AG20443 (cell line): Measurements from ENCODE around the gene SH2D3C.
"Not testable (repeated sequence)": the region's sequence is repeated elsewhere in the genome, so short reads cannot be mapped to it uniquely, and the experiment has no call there.

Source experiments
- DNase-seq: peaks from one replicate; pipeline ENCODE4 v3.0.0; 2012; ENCODE audit warnings: low spot score, mixed read lengths

SH2D3C gene

DNA sequence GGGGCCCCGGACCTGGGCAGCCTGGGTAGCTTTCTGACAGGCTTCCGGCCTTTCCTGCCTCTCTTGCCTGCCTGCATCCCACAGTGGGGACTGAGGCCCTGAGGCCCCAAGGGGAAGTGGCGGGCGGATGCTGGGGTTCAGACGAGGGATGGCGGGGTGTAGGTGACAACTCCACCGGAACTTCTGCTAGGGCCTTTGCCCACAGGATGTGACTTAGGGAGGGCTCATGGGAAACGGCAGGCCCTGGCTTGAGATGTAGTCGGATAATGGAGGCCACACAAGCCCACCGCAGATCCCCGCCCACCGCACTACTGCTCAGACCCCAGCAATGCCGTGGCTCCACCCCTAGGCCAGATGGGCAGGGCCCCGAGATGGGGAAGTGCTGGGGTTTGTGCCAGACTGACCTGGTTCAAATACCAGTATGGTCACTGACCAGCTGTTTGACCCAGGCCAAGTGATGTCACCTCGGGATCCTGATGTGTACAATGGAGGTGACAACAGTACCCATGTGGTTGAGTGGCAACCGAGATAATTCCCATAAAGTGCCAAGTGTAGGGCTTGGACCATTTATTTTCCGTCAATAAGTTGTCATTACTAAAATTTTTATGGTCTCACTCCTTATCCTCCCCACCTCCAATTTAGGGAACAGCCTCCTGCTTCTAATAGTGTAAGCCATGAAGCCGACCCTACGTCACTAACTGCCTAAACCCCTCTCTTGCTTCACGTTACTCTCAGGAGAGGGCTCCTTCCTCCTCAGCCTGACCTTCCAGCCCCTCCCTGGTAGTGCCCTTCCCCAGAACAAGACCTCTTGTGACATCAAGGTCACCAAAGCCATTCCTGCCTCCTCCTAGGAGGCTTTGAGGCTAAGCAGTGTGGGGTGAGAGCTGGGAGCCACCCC, 4.9 kb upstream of the SH2D3C start:
- no peak for DNase-seq

DNA sequence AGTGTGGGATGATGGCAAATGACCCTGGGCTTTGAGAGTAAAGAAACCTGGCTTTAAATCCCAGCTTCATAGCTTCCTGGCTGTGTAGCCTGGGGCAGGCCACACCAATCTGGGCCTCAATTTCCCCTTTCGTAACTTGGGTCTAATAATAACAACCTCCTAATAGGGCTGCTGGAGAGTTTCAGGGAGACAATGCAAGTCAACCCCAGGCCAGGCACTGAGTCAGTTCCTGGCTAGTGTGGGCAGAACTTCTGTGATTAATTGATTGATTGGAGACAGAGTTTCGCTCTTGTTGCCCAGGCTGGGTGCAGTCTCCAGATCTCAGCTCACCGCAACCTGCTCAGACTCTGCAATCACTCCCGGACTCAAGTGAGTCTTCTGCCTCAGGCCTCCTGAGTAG, 3.3 kb upstream of the SH2D3C start:
- DNase-seq, result no peak

DNA sequence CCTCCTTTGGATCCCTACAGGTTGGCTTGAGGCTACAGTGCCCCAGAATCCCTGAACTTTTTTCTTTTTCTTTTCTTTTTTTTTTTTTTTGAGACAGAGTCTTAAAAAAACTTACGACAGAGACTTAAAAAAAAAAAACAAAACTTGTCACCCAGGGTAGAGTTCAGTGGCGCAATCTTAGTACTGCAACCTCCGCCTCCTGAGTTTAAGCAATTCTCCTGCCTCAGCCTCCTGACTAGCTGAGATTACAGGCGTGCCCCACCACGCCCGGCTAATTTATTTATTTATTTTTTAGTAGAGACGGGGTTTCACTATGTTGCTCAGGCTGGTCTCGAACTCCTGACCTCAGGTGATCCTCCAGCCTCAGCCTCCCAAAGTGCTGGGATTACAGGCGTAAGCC, 2.4 kb upstream of the SH2D3C start:
- DNase-seq, result not testable (repeated sequence)

DNA sequence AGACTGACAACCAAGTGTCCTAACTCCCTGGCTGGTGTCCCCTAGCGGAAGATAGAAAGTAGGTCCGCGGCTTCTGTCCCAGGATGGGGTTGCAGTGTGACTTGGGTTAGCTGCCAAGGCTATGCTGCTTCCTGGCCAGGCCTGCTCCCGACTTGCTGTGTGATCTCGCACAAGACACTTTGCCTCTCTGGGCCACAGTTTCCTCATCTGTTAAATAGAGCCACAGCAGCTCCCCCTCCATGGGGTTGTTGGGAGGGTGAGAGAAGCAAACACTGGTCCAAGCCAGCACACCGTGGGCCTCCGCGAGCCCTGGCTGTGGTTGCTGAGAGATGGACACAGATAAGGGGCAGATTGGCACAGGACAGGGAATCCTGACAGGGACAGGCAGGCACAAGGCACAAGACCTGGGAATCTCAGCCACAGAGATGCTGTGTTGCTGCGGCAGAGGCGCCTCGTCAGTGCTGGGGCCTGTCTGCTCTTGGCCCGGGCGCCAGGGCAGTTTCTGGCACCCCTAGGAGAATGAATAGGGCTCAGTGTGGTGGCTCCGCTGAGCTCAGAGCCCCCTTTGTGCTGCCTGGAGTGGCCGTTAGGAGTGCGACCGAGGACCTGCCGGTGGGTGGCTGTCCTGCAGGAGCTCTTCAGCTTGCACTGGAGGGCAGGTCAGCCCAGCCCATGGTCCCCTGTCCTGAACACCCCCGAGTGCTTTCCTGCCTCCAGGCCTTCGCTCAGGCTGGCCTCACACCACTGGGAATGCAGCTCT, 1.8 kb upstream of the SH2D3C start:
- DNase-seq, result no peak

GRCh38 chr9:127779136-127779981, 893 bp upstream of the SH2D3C start:
- DNase-seq, result no peak

- DNase-seq, result no peak
Observed at GRCh38 chr9:127777368-127777980, 992 bp downstream of the SH2D3C start.

DNA sequence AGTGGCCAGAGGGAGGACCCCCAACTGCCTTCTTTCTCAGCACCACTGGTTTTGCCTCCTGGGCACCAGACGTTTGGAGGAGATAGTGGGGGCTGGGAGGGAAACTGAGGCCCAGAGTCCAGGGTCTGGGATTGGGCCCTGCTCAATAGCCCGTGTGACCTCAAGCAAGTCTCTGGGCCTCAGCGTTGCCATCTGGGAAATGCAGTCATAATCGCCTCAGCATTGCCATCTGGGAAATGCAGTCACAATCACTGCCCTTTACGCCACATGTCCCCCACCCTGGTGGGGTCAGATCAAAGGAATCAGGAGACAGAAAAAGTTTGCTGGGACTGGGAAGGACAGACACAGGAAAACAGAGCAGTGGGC, 1.6 kb downstream of the SH2D3C start:
- DNase-seq, result no peak

DNA sequence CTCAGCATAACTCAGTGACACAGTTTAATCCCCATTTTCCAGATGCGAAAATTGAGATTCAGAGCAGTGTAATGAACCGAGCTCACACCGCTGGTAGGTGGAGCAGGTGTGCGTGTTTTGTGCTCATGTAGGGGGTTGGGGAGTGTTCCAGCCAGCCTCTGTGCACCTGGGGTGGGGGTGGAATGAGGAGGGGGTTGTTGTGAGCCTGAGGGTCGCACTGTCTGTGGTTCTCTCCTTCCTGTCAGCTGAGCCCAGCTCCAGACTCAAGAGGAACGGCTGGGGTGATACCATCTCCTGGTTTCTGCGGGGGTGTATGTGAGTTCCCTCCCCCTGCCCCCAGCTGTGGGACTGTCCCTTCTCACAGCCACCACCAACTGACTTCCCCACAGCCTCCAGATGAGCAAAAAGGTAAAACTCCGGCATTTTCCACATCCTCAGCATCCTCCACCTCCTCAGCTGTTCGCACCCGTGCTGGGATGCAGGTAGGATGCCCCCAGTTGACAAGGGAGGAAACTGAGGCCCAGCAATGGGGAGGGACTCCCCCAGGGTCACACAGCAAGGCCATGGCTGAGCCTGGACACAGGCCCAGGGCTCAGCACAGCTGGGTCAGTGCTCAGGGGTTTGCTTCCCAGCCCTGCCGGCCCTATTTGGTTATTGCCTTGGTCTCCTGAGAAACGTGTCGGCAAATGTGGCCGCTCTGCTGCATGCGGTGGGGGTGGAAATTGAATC, 2.1 kb downstream of the SH2D3C start:
- DNase-seq, result no peak

DNA sequence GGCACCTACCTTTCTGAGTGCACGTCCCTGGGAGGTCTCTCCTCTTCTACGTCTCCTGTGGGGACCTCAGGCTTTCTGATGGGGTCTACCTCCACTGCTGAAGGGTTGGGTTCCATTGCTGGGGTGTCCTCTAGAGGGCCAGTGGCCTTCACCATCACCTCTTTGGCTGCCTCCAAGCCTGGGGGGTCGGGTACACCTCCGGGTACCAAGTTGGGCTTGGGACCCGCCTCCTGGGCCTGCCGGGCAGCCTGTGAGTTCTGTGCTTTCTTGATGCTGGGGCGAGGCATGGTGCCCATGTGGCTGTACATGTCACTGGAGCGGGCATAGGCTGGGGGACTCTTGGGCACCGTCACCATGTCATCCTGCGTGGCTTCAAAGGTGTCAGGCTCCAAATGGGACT, 4.5 kb downstream of the SH2D3C start:
- no peak for DNase-seq

DNA sequence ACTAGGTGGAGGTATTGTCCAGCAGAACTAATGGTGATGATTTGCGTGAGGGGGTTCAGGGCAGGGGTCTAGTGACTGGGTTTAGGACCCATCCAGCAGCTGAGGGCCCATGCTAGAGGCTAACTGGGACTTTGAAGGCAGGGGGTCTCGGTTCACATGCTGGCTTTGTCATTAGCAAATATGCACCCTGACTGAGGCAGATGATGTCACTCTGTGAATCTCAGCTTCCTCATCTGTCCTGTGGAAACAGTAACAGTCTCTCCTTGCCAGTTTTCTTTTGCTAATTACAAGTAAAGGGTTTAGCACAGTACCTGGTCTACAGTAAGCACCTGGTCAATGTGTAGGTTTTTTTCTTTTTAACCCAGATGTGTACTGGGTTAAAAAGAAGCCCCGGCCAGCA, 5.2 kb downstream of the SH2D3C start:
- no peak for DNase-seq

DNA sequence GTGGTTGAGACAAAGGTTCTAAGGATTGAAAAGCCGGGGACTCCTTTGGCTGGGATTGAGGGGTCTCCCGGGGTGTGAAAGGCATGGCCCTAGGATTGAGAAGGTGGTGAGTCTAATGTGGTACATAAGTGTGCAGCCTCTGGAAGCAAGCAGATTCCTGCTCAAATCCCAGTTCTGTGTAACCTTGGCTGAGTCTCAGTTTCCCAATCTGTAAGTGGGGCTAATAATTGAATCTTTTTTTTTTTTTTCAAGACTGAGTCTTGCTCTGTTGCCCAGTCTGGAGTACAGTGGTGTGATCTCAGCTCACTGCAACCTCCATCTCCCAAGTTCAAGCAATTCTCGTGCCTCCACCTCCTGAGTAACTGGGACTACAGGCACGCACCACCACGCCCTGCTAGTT, 5.9 kb downstream of the SH2D3C start:
- DNase-seq, result no peak

GRCh38 chr9:127771570-127772189, 6.8 kb downstream of the SH2D3C start:
- DNase-seq, result no peak

GRCh38 chr9:127770905-127771569, 7.4 kb downstream of the SH2D3C start:
- DNase-seq, result peak; percentile 98

DNA sequence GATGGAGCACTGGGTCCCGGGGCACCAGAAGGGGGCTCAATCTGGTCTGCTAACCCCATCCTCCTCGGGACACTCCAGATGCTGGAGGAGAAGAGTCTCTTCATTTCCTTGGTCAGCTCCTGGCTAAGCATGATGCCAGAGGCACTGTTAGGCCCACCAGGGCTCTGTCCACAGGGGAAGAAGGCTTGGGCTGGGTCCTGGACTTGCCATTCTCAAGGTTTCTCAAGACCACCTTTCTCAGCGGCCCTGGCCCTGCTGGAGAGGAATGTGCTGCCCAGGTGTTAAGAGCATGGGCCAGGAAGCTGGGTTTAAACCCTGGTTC, 7.9 kb downstream of the SH2D3C start:
- no peak for DNase-seq

GRCh38 chr9:127769929-127770582, 8.4 kb downstream of the SH2D3C start:
- no peak for DNase-seq

DNA sequence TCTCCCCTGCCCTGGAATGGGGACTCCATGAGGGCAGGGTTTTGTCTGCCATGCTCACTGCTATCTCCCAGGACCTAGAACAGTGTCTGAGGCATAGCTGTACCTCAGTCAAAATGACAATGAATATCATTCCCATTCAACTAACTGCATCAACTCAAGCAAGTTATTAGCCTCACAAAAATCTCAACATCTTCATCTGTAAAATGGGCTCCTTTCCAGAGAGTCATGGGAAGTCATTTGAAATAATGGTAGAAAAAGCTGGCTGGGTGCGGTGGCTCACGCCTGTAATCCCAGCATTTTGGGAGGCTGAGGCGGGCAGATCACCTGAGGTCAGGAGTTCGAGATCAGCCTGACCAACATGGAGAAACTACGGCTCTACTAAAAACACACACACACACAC, 9.4 kb downstream of the SH2D3C start:
- DNase-seq, result no peak

GRCh38 chr9:127768698-127769097, 9.8 kb downstream of the SH2D3C start:
- no peak for DNase-seq

DNA sequence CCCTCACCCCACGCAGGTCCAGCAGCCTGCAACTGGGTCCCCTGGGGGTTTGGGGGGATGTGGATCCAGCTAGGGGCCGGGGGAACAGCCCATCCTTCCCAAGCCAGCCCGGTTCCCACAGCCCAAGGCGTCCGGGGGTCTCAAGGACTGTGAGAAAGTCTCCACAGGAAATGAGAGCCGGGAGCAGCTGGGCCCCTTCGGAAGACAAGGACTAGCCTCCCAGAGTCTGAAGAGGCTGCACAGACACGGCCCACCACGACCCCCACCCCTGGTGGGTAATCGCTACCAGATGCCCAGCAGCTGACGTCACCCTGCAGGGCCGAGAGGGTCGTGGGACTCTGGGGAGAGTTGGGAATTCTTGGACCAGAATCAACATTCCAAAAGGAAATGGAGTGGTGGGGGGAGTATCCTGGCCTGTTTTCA, 10.5 kb downstream of the SH2D3C start:
- DNase-seq, result no peak

- DNase-seq, result no peak
Observed at GRCh38 chr9:127767410-127767809, 11.1 kb downstream of the SH2D3C start.

- no peak for DNase-seq
Observed at GRCh38 chr9:127765418-127765817, 13.0 kb downstream of the SH2D3C start.
